HG03521 (cell line): ENCODE results near the gene SLC44A1.
"Not testable (repeated sequence)": the region's sequence is repeated elsewhere in the genome, so short reads cannot be mapped to it uniquely, and the experiment has no call there.

ENCODE experiments used
- ATAC-seq: cut with Tn5 transposase; IDR thresholded peaks from one replicate; pipeline ENCODE4 v1.9.1; 2021; ENCODE audit warnings: mild to moderate bottlenecking, moderate library complexity; ENCODE audit not compliant: unreplicated experiment

SLC44A1 gene

GRCh38 chr9:105242062-105242461 lies 2.4 kb upstream of the SLC44A1 start:
- ATAC-seq: no peak

- ATAC-seq: no peak
Measured at GRCh38 chr9:105242557-105242956, 1.9 kb upstream of the SLC44A1 start.

- ATAC-seq: no peak
Measured at GRCh38 chr9:105243015-105243686, 1.3 kb upstream of the SLC44A1 start.

GRCh38 chr9:105244734-105245028 lies 230 bp downstream of the SLC44A1 start:
- ATAC-seq: peak; percentile 60

GRCh38 chr9:105245029-105245890 lies 809 bp downstream of the SLC44A1 start:
- peak; percentile 5 for ATAC-seq

- no peak for ATAC-seq
Measured at GRCh38 chr9:105245891-105246161, 1.4 kb downstream of the SLC44A1 start.

- no peak for ATAC-seq
Measured at GRCh38 chr9:105246656-105247173, 2.3 kb downstream of the SLC44A1 start.

- no peak for ATAC-seq
Measured at GRCh38 chr9:105248691-105249090, 4.2 kb downstream of the SLC44A1 start.

- ATAC-seq: no peak
Measured at GRCh38 chr9:105251133-105251532, 6.7 kb downstream of the SLC44A1 start.

GRCh38 chr9:105251733-105252404 lies 7.4 kb downstream of the SLC44A1 start:
- ATAC-seq: no peak

- no peak for ATAC-seq
Measured at GRCh38 chr9:105252405-105252756, 7.9 kb downstream of the SLC44A1 start.

GRCh38 chr9:105254226-105254625 lies 9.8 kb downstream of the SLC44A1 start:
- no peak for ATAC-seq

GRCh38 chr9:105255421-105255820 lies 11.0 kb downstream of the SLC44A1 start:
- no peak for ATAC-seq

GRCh38 chr9:105256569-105256968 lies 12.1 kb downstream of the SLC44A1 start:
- ATAC-seq: not testable (repeated sequence)

GRCh38 chr9:105257809-105258208 lies 13.4 kb downstream of the SLC44A1 start:
- no peak for ATAC-seq

- no peak for ATAC-seq
Measured at GRCh38 chr9:105258225-105258737, 13.8 kb downstream of the SLC44A1 start.

- ATAC-seq: no peak
Measured at GRCh38 chr9:105259274-105259673, 14.8 kb downstream of the SLC44A1 start.

- no peak for ATAC-seq
Measured at GRCh38 chr9:105259731-105260612, 15.5 kb downstream of the SLC44A1 start.

- no peak for ATAC-seq
Measured at GRCh38 chr9:105262497-105262896, 18.0 kb downstream of the SLC44A1 start.

GRCh38 chr9:105264380-105264779 lies 19.9 kb downstream of the SLC44A1 start:
- no peak for ATAC-seq

GRCh38 chr9:105268254-105268653 lies 23.8 kb downstream of the SLC44A1 start:
- not testable (repeated sequence) for ATAC-seq
